Ascending aorta (tissue), 2 donors: ENCODE results near the gene CFAP97. TPM values are rescaled to one million over a fixed set of nuclear protein-coding genes. Genes with fewer than 3 reads are reported as not detected.

ENCODE experiments used
- DNase-seq, 2 donors: peaks; one replicate each; pipeline ENCODE4 v3.0.0-alpha.2; 2019; ENCODE audit warnings: low spot score in 2 of 2
- H3K27ac ChIP-seq, 2 donors: fragments of 200-600 bp; sonication (generic); one replicate each; pipeline ENCODE4 v1.5.1; 2016 to 2017; ENCODE audit warnings: mild to moderate bottlenecking in 1 of 2
- H3K27me3 ChIP-seq: fragments of 200-600 bp; sonication (generic); one replicate; pipeline ENCODE4 v1.5.1; 2017
- H3K36me3 ChIP-seq, 2 donors: fragments of 200-600 bp; sonication (generic); one replicate each; pipeline ENCODE4 v1.5.1; 2016
- H3K4me1 ChIP-seq, 2 donors: fragments of 200-600 bp; sonication (generic); one replicate each; pipeline ENCODE4 v1.5.1; 2016 to 2017; ENCODE audit warnings: mild to moderate bottlenecking in 1 of 2
- H3K4me3 ChIP-seq, 2 donors: fragments of 200-600 bp; sonication (generic); one replicate each; pipeline ENCODE4 v1.5.1; 2016 to 2017; ENCODE audit warnings: mild to moderate bottlenecking in 1 of 2
- H3K9me3 ChIP-seq, 2 donors: fragments of 200-600 bp; sonication (generic); one replicate each; pipeline ENCODE4 v1.5.1; 2016
- CTCF ChIP-seq, 3 experiments: fragments of 200-600 bp in 2 of 3; fragments of 450-650 bp in 1 of 3; sonication (generic) in 2 of 3; IDR thresholded peaks; one replicate each; pipeline ENCODE4 v1.5.1; 2016 to 2019; ENCODE audit warnings: antibody characterized with exemption in 3 of 3, mild to moderate bottlenecking in 1 of 3, moderate library complexity in 1 of 3
- intact Hi-C: fragments of 100-400 bp; cut with DNase I; formaldehyde crosslinking; loops from one replicate; pipeline ENCODE4 v1.15.1; 2023
- total RNA-seq: library from RNA; depleted of rRNA; stranded (reverse); fragments of >200 nt; gene quantifications from one replicate; pipeline ENCODE4 v1.1.0, GENCODE V29; 2016

CFAP97 gene
- total RNA-seq, 1 donor from 2014 or later, result 27.7 TPM

- no peaks in the 10 kb centered on the region for H3K9me3 ChIP-seq
- peak overlapping the region in 1 of 2 donors; percentile 14 for H3K4me3 ChIP-seq
- no peak for TF ChIP-seq CTCF (IDR thresholded peaks at IDR 0.05)
- DNase-seq, result peak in 1 of 2 donors; percentile 58
- H3K27ac ChIP-seq, result peak overlapping the region; percentile 62 to 71
- intact Hi-C loops, result no loop called here
- H3K4me1 ChIP-seq, result peaks cover 0 to 29% of the 10 kb centered on the region in 2 donors
- no peaks in the 10 kb centered on the region for H3K36me3 ChIP-seq
- H3K27me3 ChIP-seq, result no peaks in the 10 kb centered on the region
These were observed 24.0 kb upstream of the CFAP97 start for GRCh38 chr4:185227713-185228278.

DNA sequence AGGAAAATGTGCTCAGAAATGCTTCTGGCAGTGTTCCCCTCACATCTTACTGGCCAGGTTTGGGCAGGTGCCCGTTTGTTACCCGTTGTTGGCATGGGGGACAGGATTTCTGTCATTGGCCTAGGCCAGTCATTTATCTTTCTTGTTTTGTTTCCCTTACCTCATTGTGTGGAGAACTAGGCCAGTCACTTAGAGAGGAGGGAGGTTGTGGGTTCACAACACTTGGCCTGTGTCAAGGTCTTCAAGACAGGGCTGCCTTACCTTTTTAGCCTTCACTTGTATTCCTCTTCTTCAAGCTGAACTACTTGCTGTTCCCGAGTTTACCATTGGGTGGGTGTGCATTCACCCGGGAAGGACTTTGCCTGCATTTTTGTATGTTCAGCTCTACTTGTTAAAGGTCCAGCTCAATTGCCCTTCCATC is 23.3 kb upstream of the CFAP97 start:
- Histone ChIP-seq H3K9me3 (no peaks in the 10 kb centered on the region), H3K36me3 (no peaks in the 10 kb centered on the region), H3K27ac (peak overlapping the region; percentile 62 to 71), H3K4me3 (peak overlapping the region in 1 of 2 donors; percentile 14), H3K27me3 (no peaks in the 10 kb centered on the region), H3K4me1 (peaks cover 0 to 30% of the 10 kb centered on the region in 2 donors)
- intact Hi-C loops, result no loop called here
- TF ChIP-seq CTCF (IDR thresholded peaks at IDR 0.05), result peak in 2 of 3 experiments; percentile 2 to 35
- DNase-seq, result peak in 1 of 2 donors; percentile 70

DNA sequence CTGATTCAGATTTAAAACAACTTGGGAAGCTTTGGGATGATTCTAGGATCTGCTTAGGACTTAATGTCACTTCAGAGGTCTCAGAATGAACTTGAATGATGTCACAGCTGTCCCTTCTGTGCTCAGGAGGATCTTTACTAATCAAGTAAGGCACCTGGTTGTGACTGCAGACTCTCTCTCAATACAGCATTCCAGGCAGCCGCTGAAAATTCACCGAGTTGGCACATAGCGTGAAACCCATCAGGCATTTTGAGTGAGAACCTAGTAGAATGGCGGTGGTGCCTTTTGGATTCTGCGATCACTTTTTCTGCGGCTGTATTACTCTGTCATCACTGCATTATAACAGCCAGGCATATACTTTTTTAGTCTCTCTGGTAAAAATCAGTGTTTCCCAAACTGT is 22.1 kb upstream of the CFAP97 start:
- Histone ChIP-seq H3K27ac (peak overlapping the region; percentile 62 to 71), H3K4me3 (no peak overlapping the region), H3K27me3 (no peaks in the 10 kb centered on the region), H3K4me1 (peaks cover 0 to 31% of the 10 kb centered on the region in 2 donors), H3K9me3 (no peaks in the 10 kb centered on the region), H3K36me3 (no peaks in the 10 kb centered on the region)
- no peak for TF ChIP-seq CTCF (IDR thresholded peaks at IDR 0.05)
- DNase-seq, result peak in 1 of 2 donors; percentile 51
- intact Hi-C loops, result no loop called here

GRCh38 chr4:185224597-185224996 is 20.8 kb upstream of the CFAP97 start:
- intact Hi-C loops, result no loop called here
- Histone ChIP-seq H3K4me1 (peaks cover 0 to 31% of the 10 kb centered on the region in 2 donors), H3K27ac (no peak overlapping the region), H3K27me3 (no peaks in the 10 kb centered on the region), H3K9me3 (no peaks in the 10 kb centered on the region), H3K4me3 (no peak overlapping the region), H3K36me3 (no peaks in the 10 kb centered on the region)
- TF ChIP-seq CTCF (IDR thresholded peaks at IDR 0.05), result no peak
- DNase-seq, result no peak

DNA sequence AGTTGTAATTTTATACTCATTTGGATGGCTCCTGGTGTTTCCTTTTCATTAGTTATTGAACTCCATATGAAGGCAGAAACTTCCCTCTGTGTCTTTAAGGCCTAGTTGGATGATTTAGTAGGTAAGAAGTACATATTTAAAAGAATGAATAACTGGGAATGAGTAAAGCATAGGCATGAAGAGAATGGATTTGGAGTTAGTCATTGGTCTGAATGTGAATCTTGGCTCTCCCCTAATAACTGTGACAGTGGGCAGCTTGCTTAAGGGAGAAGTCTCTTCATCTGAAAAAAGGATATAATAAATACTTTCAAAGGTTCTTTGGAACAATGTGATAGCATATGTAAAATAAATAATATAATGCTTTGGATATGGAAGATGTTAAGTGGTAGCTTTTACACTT is 18.8 kb upstream of the CFAP97 start:
- peaks cover 0 to 25% of the 10 kb centered on the region in 2 donors for H3K4me1 ChIP-seq

More for the DNA sequence above, 18.8 kb upstream of the CFAP97 start:
- Histone ChIP-seq H3K36me3 (no peaks in the 10 kb centered on the region), H3K9me3 (no peaks in the 10 kb centered on the region), H3K27me3 (no peaks in the 10 kb centered on the region), H3K27ac (peak overlapping the region; percentile 16 to 30), H3K4me3 (no peak overlapping the region)
- no peak for DNase-seq
- no peak for TF ChIP-seq CTCF (IDR thresholded peaks at IDR 0.05)
- intact Hi-C loops, result no loop called here
